ENCODE measurements around the gene DOCK1.

The DOCK1 gene

DNA sequence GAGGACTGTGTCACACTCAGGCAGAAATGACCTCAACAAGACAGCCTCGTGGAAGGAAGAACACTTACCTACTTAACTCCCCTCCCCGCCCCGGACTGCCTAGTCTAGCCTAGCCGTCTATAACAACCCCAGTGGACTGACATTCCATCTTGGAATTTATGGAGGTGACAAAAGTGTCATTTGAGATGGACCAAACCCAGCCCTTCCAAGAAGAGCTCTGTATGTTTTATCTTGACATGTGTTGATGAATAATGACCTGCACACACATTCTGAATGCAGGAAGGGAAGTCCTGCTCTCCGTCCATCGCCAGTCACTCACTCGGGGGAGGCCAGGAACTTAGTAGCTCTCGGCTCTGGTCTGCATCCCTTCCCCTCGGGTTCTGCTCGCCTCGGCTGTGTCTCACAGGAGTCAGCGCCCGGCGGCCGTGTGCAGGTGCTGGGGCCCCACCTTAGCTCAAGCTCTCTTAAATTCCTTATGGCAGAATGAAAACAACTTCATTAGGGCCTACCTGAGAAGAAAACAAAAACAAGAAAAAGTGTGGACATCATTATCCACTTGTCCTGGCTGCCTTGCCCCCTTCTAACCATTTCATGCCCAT, 503.0 kb downstream of the DOCK1 start:
- in situ Hi-C loops (cut with HindIII; ENCODE audit: low sequenced_read_pairs): no loop called here

- in situ Hi-C loops (cut with HindIII; ENCODE audit: low sequenced_read_pairs): no loop called here
Measured at GRCh38 chr10:127408733-127409132, 503.5 kb downstream of the DOCK1 start.

GRCh38 chr10:127410030-127410429, 504.8 kb downstream of the DOCK1 start:
- in situ Hi-C loops (cut with HindIII; ENCODE audit: low sequenced_read_pairs): no loop called here

GRCh38 chr10:127411062-127411461, 505.8 kb downstream of the DOCK1 start:
- in situ Hi-C loops (cut with HindIII; ENCODE audit: low sequenced_read_pairs): no loop called here

DNA sequence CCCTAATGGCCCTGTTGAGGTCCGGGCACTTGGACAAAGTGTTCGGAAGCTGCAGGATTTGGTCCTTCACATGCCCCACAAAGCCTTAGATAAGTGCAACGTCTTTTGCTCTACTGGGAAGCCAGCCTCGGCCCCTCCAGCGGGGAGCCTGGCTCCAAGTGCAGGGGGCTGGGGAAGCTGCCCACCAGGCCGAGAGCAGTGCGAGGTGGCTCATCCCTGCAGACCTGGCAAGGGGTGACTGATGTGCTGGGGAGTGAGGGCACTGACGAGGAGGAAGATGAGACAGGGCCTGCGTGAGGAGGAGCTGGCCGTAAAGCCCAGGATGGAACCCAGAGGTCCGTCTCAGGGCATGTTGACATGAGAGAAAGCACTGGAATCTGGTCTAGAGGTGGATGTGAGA, 508.1 kb downstream of the DOCK1 start:
- in situ Hi-C loops (cut with HindIII; ENCODE audit: low sequenced_read_pairs): no loop called here

GRCh38 chr10:127414024-127414423, 508.8 kb downstream of the DOCK1 start:
- in situ Hi-C loops (cut with HindIII; ENCODE audit: low sequenced_read_pairs): no loop called here

DNA sequence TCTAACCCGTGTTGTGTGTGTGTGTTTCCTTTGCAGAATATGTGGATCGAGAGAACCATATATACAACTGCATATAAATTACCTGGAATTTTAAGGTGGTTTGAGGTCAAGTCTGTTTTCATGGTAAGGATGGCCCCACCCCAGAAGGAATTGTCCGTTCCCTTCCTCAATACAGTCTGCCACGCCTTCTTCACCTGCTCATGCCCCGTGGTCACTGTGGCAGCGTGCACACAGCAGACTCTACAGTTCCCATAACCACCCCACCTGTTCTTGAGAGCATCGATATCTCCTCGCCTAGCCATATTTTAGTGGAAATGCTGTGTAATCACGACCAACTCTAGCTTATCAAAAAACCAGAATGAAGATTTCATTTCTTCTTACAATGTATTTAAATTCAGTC, 509.9 kb downstream of the DOCK1 start:
- in situ Hi-C loops (cut with HindIII; ENCODE audit: low sequenced_read_pairs): no loop called here

DNA sequence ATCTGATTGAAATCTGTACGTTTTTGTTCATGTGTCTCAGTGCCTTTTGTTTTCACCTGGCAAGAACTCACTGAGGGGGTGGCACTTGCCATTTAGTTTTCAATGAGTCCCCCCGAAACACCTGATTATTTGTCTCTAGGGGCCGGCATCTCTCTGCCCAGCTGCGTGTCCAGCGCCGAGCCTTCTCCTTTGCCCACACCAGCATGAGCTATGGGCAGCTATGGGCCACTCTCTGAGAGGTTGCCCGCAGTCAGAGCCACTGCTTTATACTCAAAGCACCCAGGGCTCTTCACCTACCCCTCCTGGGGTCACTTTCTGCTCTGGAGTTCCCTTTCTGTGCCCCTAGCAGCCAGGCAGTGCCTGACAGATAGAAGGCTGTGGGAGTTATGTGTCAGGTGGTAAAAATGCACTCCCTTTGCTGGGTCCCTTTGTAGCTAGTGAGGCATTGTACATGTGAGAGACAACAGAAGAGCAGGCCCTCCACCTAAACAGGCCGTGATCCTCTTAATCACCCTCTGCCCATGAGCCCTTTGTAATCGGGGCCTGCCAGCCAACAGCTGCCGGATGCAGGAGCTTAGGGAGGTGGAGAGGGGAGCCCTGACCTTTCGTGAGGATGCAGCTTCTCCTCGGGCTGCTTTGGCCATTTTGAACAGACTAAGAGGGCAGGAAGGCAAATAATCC, 510.8 kb downstream of the DOCK1 start:
- in situ Hi-C loops (cut with HindIII; ENCODE audit: low sequenced_read_pairs): no loop called here

DNA sequence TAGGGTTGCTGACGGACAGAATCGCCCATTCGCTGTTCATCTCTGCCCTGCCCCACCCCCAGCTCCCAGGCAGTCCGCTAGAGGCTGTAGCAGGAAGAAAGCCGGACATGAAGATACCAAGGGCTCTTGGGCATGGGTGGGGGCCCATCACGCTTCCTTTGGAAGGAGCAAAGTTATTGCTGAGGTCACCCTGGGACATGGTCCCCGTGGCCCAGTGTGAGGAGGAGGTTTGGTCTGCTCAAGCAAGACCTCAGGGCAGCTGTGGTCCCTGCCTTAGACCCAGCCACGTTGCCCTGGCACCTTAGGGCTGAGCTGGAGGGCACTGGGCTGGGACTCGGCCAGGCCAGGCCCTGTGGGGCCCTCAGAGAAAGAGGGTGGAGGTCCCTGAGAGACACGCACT, 511.8 kb downstream of the DOCK1 start:
- in situ Hi-C loops (cut with HindIII; ENCODE audit: low sequenced_read_pairs): no loop called here

- in situ Hi-C loops (cut with HindIII; ENCODE audit: low sequenced_read_pairs): no loop called here
Measured at GRCh38 chr10:127417686-127418401, 512.6 kb downstream of the DOCK1 start.

DNA sequence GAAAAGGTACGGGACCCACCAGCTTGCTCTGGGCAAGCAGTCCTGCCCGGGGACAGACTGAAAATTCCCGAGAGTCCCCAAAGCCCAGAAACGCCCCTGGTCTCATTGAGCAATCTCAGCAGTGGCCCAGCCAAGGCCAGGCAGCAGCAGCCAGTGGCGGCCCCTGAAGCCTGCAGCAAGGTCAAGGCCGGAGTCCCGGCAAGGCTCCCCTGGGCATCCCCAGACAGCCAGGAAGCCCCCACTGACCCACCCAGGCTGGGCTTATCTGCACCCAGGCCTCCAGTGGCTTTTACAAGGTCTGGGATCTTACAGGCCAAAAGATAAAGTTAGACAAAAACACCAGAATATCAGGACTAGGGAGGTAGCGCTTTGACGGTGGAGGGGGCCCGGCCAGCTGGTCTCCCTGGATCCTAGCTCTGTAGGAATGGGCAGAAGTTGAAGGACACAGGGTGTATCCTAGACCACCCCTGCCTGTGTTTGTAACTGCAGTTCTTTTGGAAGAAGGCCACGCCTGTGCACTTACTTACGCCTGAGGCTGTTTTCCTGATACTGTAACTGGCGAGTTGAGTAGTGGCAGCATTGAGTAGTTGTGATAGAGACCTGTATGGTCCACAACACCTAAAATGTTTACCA, 513.4 kb downstream of the DOCK1 start:
- in situ Hi-C loops (cut with HindIII; ENCODE audit: low sequenced_read_pairs): no loop called here

GRCh38 chr10:127420138-127420684, 515.0 kb downstream of the DOCK1 start:
- in situ Hi-C loops (cut with HindIII; ENCODE audit: low sequenced_read_pairs): no loop called here

- in situ Hi-C loops (cut with HindIII; ENCODE audit: low sequenced_read_pairs): no loop called here
Measured at GRCh38 chr10:127423218-127423915, 518.1 kb downstream of the DOCK1 start.

DNA sequence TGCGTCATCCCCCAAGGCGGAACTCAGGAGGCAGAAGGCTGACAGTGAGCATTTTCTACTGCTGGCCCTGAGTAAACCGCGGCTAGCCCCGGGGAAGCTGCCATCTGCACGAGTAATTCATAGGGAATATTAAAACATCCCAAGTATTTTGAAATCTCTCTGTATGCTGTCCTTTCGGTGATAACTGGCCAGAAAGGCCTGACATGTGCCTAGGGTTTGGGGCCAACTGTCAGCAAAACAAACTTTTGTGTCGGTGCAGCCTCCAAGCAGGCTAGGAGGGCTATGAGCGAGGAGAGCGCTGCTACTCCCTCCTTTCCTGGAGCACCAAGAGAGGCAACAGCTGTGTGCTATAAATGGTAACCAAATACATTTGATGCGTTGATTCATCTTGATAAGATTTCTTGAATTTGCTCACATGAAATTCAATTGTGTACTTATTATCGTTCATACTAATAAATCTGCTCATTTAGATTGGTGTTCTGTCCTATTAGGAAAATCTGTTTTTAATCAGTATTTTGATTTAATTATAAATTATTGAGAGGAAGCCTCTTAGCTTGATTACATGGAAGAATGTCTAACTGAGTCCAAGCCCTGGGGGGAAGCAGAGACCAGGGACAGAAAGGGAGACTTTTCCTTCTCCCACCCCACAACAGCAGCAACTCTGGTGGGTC, 519.5 kb downstream of the DOCK1 start:
- in situ Hi-C loops (cut with HindIII; ENCODE audit: low sequenced_read_pairs): no loop called here

GRCh38 chr10:127426746-127427145, 521.5 kb downstream of the DOCK1 start:
- in situ Hi-C loops (cut with HindIII; ENCODE audit: low sequenced_read_pairs): no loop called here

- in situ Hi-C loops (cut with HindIII; ENCODE audit: low sequenced_read_pairs): no loop called here
Measured at GRCh38 chr10:127427926-127428325, 522.7 kb downstream of the DOCK1 start.

DNA sequence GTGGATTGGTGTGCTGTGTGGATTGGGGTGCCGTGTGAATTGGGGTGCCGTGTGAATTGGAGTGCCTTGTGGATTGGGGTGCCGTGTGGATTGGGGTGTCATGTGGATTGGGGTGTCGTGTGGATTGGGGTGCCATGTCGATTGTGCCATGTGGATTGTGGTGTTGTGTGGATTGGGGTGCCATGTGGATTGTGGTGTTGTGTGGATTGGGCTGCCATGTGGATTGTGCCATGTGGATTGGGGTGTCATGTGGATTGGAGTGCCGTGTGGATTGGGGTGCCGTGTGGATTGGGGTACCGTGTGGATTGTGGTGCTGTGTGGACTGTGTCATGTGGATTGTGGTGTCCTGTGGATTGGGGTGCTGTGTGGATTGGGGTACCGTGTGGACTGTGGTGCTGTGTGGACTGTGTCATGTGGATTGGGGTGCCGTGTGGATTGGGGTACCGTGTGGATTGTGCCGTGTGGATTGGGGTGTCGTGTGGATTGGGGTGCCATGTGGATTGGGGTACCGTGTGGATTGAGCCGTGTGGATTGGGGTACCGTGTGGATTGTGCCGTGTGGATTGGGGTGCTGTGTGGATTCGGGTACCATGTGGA, 523.3 kb downstream of the DOCK1 start:
- in situ Hi-C loops (cut with HindIII; ENCODE audit: low sequenced_read_pairs): no loop called here

GRCh38 chr10:127429601-127430312, 524.5 kb downstream of the DOCK1 start:
- in situ Hi-C loops (cut with HindIII; ENCODE audit: low sequenced_read_pairs): no loop called here

DNA sequence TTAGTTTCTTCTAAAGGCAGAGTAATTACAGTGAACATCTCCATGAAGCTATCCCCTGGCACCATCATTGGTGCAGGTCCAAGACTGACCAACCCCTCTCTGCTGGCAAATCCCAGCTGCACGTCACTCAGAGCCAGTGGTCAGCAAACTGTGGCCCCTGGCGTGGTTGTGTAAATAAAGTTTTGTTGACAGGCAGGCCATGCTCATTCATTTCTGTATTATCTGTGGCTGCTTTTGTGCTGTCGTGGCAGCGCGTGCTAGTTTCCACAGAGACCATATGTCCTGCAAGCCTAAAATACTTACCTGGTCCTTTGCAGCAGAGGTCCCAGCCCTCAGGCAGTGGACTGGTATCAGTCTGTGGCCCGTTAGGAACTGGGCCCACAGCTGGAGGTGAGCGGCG, 526.3 kb downstream of the DOCK1 start:
- in situ Hi-C loops (cut with HindIII; ENCODE audit: low sequenced_read_pairs): no loop called here
